Measurements from ENCODE around the gene CDH4.

Gene CDH4

GRCh38 chr20:61684583-61685235 is 432.6 kb downstream of the CDH4 start:
- no CpG with 5 or more reads among the region's 10 CpGs for WGBS, 2 donors (ENCODE audit: extremely low coverage in 2 of 2, insufficient read length in 2 of 2, insufficient replicate concordance in 1 of 2)
- H2BK12ac ChIP-seq (ENCODE audit: low read length): no peak overlapping the region
- H3K4me1 ChIP-seq (ENCODE audit: control insufficient read depth in 2 of 2, insufficient read depth in 1 of 2, low read depth in 1 of 2, low read length in 2 of 2): peaks cover 3 to 20% of the 10 kb centered on the region in 2 donors
- H3K23ac ChIP-seq (ENCODE audit: low read depth, low read length, poor library complexity): peak overlapping the region; percentile 13
- peak overlapping the region; percentile 20 for H2AK5ac ChIP-seq (ENCODE audit: low read depth, low read length)
- H2BK5ac ChIP-seq (ENCODE audit: low read length): no peak overlapping the region
- H3K4ac ChIP-seq (ENCODE audit: low read length): no peak overlapping the region
- no peak overlapping the region for H3K4me2 ChIP-seq (ENCODE audit: insufficient read depth, low read length, poor library complexity, severe bottlenecking)
- peaks cover 0 to 4% of the 10 kb centered on the region in 2 donors for H3K9me3 ChIP-seq (replicated peaks in 1 of 2; ENCODE audit: control insufficient read depth in 2 of 2, insufficient read depth in 1 of 2, low read depth in 1 of 2, low read length in 2 of 2)
- no peak overlapping the region for H4K91ac ChIP-seq (ENCODE audit: low read depth, low read length, poor library complexity)
- H3K14ac ChIP-seq (ENCODE audit: low read length): no peak overlapping the region
- H3K4me3 ChIP-seq (ENCODE audit: low read length in 2 of 2): no peak overlapping the region
- H2BK120ac ChIP-seq (ENCODE audit: low read depth, low read length): no peak overlapping the region
- no peak overlapping the region for H3K9ac ChIP-seq (ENCODE audit: low read depth, low read length, poor library complexity)
- peak overlapping the region; percentile 17 for H2BK15ac ChIP-seq (ENCODE audit: low read length)
- H3K79me1 ChIP-seq (ENCODE audit: low read depth, low read length): no peaks in the 10 kb centered on the region
- H4K8ac ChIP-seq (ENCODE audit: low read depth, low read length): no peak overlapping the region
- H2AFZ ChIP-seq (ENCODE audit: low read length): no peak overlapping the region
- H3K27me3 ChIP-seq (ENCODE audit: control insufficient read depth in 3 of 3, insufficient read depth in 3 of 3, low read depth in 1 of 3, low read length in 3 of 3): no peaks in the 10 kb centered on the region
- H3K27ac ChIP-seq (replicated peaks; ENCODE audit: low read length): no peak overlapping the region
- no peak overlapping the region for H3K18ac ChIP-seq (ENCODE audit: low read length)
- H3K36me3 ChIP-seq (replicated peaks in 1 of 2; ENCODE audit: control insufficient read depth in 2 of 2, insufficient read depth in 2 of 2, low read length in 2 of 2): no peaks in the 10 kb centered on the region
- DNase-seq (ENCODE audit: low spot score): no peak

GRCh38 chr20:61685462-61685861 is 433.4 kb downstream of the CDH4 start:
- Histone ChIP-seq H3K14ac (ENCODE audit: low read length) (peak overlapping the region; percentile 21), H4K91ac (ENCODE audit: low read depth, low read length, poor library complexity) (no peak overlapping the region), H2AFZ (ENCODE audit: low read length) (no peak overlapping the region), H2BK15ac (ENCODE audit: low read length) (peak overlapping the region; percentile 35), H3K18ac (ENCODE audit: low read length) (peak overlapping the region; percentile 40), H3K36me3 (replicated peaks in 1 of 2; ENCODE audit: control insufficient read depth in 2 of 2, insufficient read depth in 2 of 2, low read length in 2 of 2) (no peaks in the 10 kb centered on the region), H3K27ac (replicated peaks; ENCODE audit: low read length) (no peak overlapping the region), H3K23ac (ENCODE audit: low read depth, low read length, poor library complexity) (no peak overlapping the region), H3K79me1 (ENCODE audit: low read depth, low read length) (no peaks in the 10 kb centered on the region), H3K4me2 (ENCODE audit: insufficient read depth, low read length, poor library complexity, severe bottlenecking) (no peak overlapping the region), H3K9ac (ENCODE audit: low read depth, low read length, poor library complexity) (no peak overlapping the region), H3K9me3 (replicated peaks in 1 of 2; ENCODE audit: control insufficient read depth in 2 of 2, insufficient read depth in 1 of 2, low read depth in 1 of 2, low read length in 2 of 2) (peaks cover 0 to 4% of the 10 kb centered on the region in 2 donors), H3K4me3 (ENCODE audit: low read length in 2 of 2) (no peak overlapping the region), H2BK5ac (ENCODE audit: low read length) (no peak overlapping the region), H4K8ac (ENCODE audit: low read depth, low read length) (no peak overlapping the region), H3K4me1 (ENCODE audit: control insufficient read depth in 2 of 2, insufficient read depth in 1 of 2, low read depth in 1 of 2, low read length in 2 of 2) (peaks cover 0 to 16% of the 10 kb centered on the region in 2 donors), H3K4ac (ENCODE audit: low read length) (no peak overlapping the region), H2AK5ac (ENCODE audit: low read depth, low read length) (no peak overlapping the region), H2BK12ac (ENCODE audit: low read length) (no peak overlapping the region), H2BK120ac (ENCODE audit: low read depth, low read length) (no peak overlapping the region), H3K27me3 (ENCODE audit: control insufficient read depth in 3 of 3, insufficient read depth in 3 of 3, low read depth in 1 of 3, low read length in 3 of 3) (no peaks in the 10 kb centered on the region)
- DNase-seq (ENCODE audit: low spot score): no peak
- no CpG with 5 or more reads among the region's 14 CpGs for WGBS, 2 donors (ENCODE audit: extremely low coverage in 2 of 2, insufficient read length in 2 of 2, insufficient replicate concordance in 1 of 2)

DNA sequence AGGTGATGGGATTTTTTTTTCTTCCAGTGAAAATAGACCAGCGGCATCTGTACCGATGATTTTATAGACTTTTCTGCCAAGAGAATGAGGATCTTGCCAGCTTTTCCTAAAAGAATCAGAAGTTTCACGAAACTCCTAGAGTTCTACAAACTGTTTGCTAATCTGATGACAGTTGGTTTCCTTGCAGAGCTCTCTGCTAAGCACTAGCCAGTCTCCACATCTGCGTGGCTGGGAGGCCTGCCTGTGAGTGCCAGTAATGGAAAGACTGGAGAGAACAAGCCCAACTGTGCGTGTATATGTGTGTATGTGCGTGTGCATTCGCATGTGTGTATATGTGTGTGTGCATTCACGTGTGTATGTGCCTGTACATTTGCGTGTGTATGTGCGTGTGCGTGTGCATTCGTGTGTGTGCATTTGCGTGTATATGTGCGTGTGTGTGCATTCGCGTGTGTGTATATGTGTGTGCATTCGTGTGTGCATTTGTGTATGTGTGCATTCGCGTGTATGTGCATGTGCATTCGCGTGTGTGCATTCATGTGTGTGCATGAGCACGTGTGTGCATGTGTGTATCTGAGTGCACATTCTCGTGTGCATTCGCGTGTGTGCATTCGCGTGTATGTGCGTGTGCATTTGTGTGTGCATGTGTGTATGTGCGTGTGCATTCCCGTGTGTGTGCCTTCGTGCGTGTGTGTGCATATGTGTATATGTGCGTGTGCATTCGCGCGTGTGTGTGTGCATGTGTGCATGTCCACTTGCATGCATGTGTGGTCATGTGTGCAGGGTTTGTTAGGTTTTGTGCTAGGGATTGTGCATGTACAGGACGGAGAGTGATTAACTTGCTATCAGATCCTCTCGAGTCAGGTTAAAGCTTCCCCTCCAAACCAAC is 434.2 kb downstream of the CDH4 start:
- Histone ChIP-seq H3K4ac (ENCODE audit: low read length) (no peak overlapping the region), H2AFZ (ENCODE audit: low read length) (no peak overlapping the region), H3K36me3 (replicated peaks in 1 of 2; ENCODE audit: control insufficient read depth in 2 of 2, insufficient read depth in 2 of 2, low read length in 2 of 2) (no peaks in the 10 kb centered on the region), H2BK120ac (ENCODE audit: low read depth, low read length) (no peak overlapping the region), H2AK5ac (ENCODE audit: low read depth, low read length) (no peak overlapping the region), H3K23ac (ENCODE audit: low read depth, low read length, poor library complexity) (peak overlapping the region; percentile 25), H3K14ac (ENCODE audit: low read length) (peak overlapping the region; percentile 73), H2BK5ac (ENCODE audit: low read length) (no peak overlapping the region), H3K4me2 (ENCODE audit: insufficient read depth, low read length, poor library complexity, severe bottlenecking) (no peak overlapping the region), H2BK12ac (ENCODE audit: low read length) (no peak overlapping the region), H3K4me3 (ENCODE audit: low read length in 2 of 2) (peak overlapping the region in 1 of 2 donors; percentile 47), H4K91ac (ENCODE audit: low read depth, low read length, poor library complexity) (no peak overlapping the region), H3K9me3 (replicated peaks in 1 of 2; ENCODE audit: control insufficient read depth in 2 of 2, insufficient read depth in 1 of 2, low read depth in 1 of 2, low read length in 2 of 2) (peaks cover 0 to 4% of the 10 kb centered on the region in 2 donors), H3K27ac (replicated peaks; ENCODE audit: low read length) (no peak overlapping the region), H3K27me3 (ENCODE audit: control insufficient read depth in 3 of 3, insufficient read depth in 3 of 3, low read depth in 1 of 3, low read length in 3 of 3) (no peaks in the 10 kb centered on the region), H2BK15ac (ENCODE audit: low read length) (no peak overlapping the region), H3K9ac (ENCODE audit: low read depth, low read length, poor library complexity) (peak overlapping the region; percentile 84), H4K8ac (ENCODE audit: low read depth, low read length) (no peak overlapping the region), H3K79me1 (ENCODE audit: low read depth, low read length) (no peaks in the 10 kb centered on the region), H3K4me1 (ENCODE audit: control insufficient read depth in 2 of 2, insufficient read depth in 1 of 2, low read depth in 1 of 2, low read length in 2 of 2) (peaks cover 0 to 16% of the 10 kb centered on the region in 2 donors), H3K18ac (ENCODE audit: low read length) (no peak overlapping the region)
- no peak for DNase-seq (ENCODE audit: low spot score)
- WGBS, 2 donors (ENCODE audit: extremely low coverage in 2 of 2, insufficient read length in 2 of 2, insufficient replicate concordance in 1 of 2): no CpG with 5 or more reads among the region's 38 CpGs

GRCh38 chr20:61688411-61688810 is 436.4 kb downstream of the CDH4 start:
- Histone ChIP-seq H3K36me3 (replicated peaks in 1 of 2; ENCODE audit: control insufficient read depth in 2 of 2, insufficient read depth in 2 of 2, low read length in 2 of 2) (no peaks in the 10 kb centered on the region), H3K27ac (replicated peaks; ENCODE audit: low read length) (no peak overlapping the region), H2BK12ac (ENCODE audit: low read length) (no peak overlapping the region), H4K91ac (ENCODE audit: low read depth, low read length, poor library complexity) (no peak overlapping the region), H3K4ac (ENCODE audit: low read length) (no peak overlapping the region), H2AFZ (ENCODE audit: low read length) (no peak overlapping the region), H3K4me2 (ENCODE audit: insufficient read depth, low read length, poor library complexity, severe bottlenecking) (no peak overlapping the region), H3K4me3 (ENCODE audit: low read length in 2 of 2) (no peak overlapping the region), H3K23ac (ENCODE audit: low read depth, low read length, poor library complexity) (no peak overlapping the region), H3K14ac (ENCODE audit: low read length) (no peak overlapping the region), H2BK5ac (ENCODE audit: low read length) (no peak overlapping the region), H2BK120ac (ENCODE audit: low read depth, low read length) (peak overlapping the region; percentile 30), H3K4me1 (ENCODE audit: control insufficient read depth in 2 of 2, insufficient read depth in 1 of 2, low read depth in 1 of 2, low read length in 2 of 2) (peaks cover 0 to 14% of the 10 kb centered on the region in 2 donors), H3K9me3 (replicated peaks in 1 of 2; ENCODE audit: control insufficient read depth in 2 of 2, insufficient read depth in 1 of 2, low read depth in 1 of 2, low read length in 2 of 2) (peaks cover 0 to 4% of the 10 kb centered on the region in 2 donors), H2AK5ac (ENCODE audit: low read depth, low read length) (peak overlapping the region; percentile 42), H3K18ac (ENCODE audit: low read length) (peak overlapping the region; percentile 81), H3K27me3 (ENCODE audit: control insufficient read depth in 3 of 3, insufficient read depth in 3 of 3, low read depth in 1 of 3, low read length in 3 of 3) (no peaks in the 10 kb centered on the region), H2BK15ac (ENCODE audit: low read length) (no peak overlapping the region), H3K79me1 (ENCODE audit: low read depth, low read length) (no peaks in the 10 kb centered on the region), H4K8ac (ENCODE audit: low read depth, low read length) (no peak overlapping the region), H3K9ac (ENCODE audit: low read depth, low read length, poor library complexity) (no peak overlapping the region)
- no peak for DNase-seq (ENCODE audit: low spot score)
- no CpG with 5 or more reads among the region's 13 CpGs for WGBS, 2 donors (ENCODE audit: extremely low coverage in 2 of 2, insufficient read length in 2 of 2, insufficient replicate concordance in 1 of 2)
